ENCODE data around the gene HP1BP3. TPM values are rescaled to one million over a fixed set of nuclear protein-coding genes. Genes with fewer than 3 reads are reported as not detected.

The HP1BP3 gene
- polyA plus RNA-seq, 1 donor from 2014 or later, result 389 TPM

GRCh38 chr1:20725189-20726117, 61.7 kb downstream of the HP1BP3 start:
- H3K36me3 ChIP-seq (ENCODE audit: insufficient read depth, low read length), result no peaks in the 10 kb centered on the region
- H2AFZ ChIP-seq (ENCODE audit: low read depth, low read length), result no peak overlapping the region
- no peak overlapping the region for H3K9ac ChIP-seq (ENCODE audit: low read length)
- no peaks in the 10 kb centered on the region for H3F3A ChIP-seq (ENCODE audit: insufficient read depth, low read length, poor library complexity, severe bottlenecking)
- H3K79me2 ChIP-seq (replicated peaks; ENCODE audit: insufficient read depth, low read length), result no peaks in the 10 kb centered on the region
- no peak overlapping the region for H3K4me3 ChIP-seq (ENCODE audit: low read length)
- H3K27me3 ChIP-seq (ENCODE audit: insufficient read depth, low read depth, low read length), result no peaks in the 10 kb centered on the region
- no peaks in the 10 kb centered on the region for H3K9me2 ChIP-seq (ENCODE audit: insufficient read depth, low read length)
- no peak overlapping the region for H3K4me2 ChIP-seq (ENCODE audit: low read length)
- no peak overlapping the region for H3K27ac ChIP-seq (ENCODE audit: low read length)
- H4K20me1 ChIP-seq (ENCODE audit: insufficient read depth), result no peaks in the 10 kb centered on the region
- TF ChIP-seq RAD21 (conservative IDR thresholded peaks at IDR 0.05) (no peak), TAF1 (IDR thresholded peaks at IDR 0.05; ENCODE audit: low read depth) (no peak)
- H3K9me3 ChIP-seq (ENCODE audit: low read length), result no peaks in the 10 kb centered on the region

- Histone ChIP-seq H4K20me1 (ENCODE audit: insufficient read depth) (no peaks in the 10 kb centered on the region), H3K9ac (ENCODE audit: low read length) (no peak overlapping the region), H3K27me3 (ENCODE audit: insufficient read depth, low read depth, low read length) (no peaks in the 10 kb centered on the region), H2AFZ (ENCODE audit: low read depth, low read length) (no peak overlapping the region), H3K9me2 (ENCODE audit: insufficient read depth, low read length) (no peaks in the 10 kb centered on the region), H3K36me3 (ENCODE audit: insufficient read depth, low read length) (no peaks in the 10 kb centered on the region), H3K4me2 (ENCODE audit: low read length) (no peak overlapping the region), H3K9me3 (ENCODE audit: low read length) (no peaks in the 10 kb centered on the region), H3K4me3 (ENCODE audit: low read length) (no peak overlapping the region), H3K27ac (ENCODE audit: low read length) (no peak overlapping the region), H3K79me2 (replicated peaks; ENCODE audit: insufficient read depth, low read length) (no peaks in the 10 kb centered on the region), H3F3A (ENCODE audit: insufficient read depth, low read length, poor library complexity, severe bottlenecking) (no peaks in the 10 kb centered on the region)
- TF ChIP-seq RAD21 (conservative IDR thresholded peaks at IDR 0.05) (no peak), MXI1 (conservative IDR thresholded peaks at IDR 0.05; ENCODE audit: poor library complexity, severe bottlenecking) (no peak), REST (IDR thresholded peaks at IDR 0.05; ENCODE audit: borderline replicate concordance) (no peak), EP300 (conservative IDR thresholded peaks at IDR 0.05; ENCODE audit: poor library complexity, severe bottlenecking) (no peak), SMC3 (conservative IDR thresholded peaks at IDR 0.05; ENCODE audit: poor library complexity) (no peak), TAF1 (IDR thresholded peaks at IDR 0.05; ENCODE audit: low read depth) (no peak), EZH2 (IDR thresholded peaks at IDR 0.05; ENCODE audit: borderline replicate concordance, insufficient read depth, low read length, poor library complexity, severe bottlenecking) (no peak), POLR2AphosphoS5 (IDR thresholded peaks at IDR 0.05) (no peak), CTCF (IDR thresholded peaks at IDR 0.05; ENCODE audit: poor library complexity, severe bottlenecking) (no peak)
Observed at GRCh38 chr1:20724364-20725188, 62.5 kb downstream of the HP1BP3 start.
